ENCODE data around the gene RNF4. TPM values are rescaled to one million over a fixed set of nuclear protein-coding genes. Genes with fewer than 3 reads are reported as not detected.
A peak's percentile ranks its signal among the peaks of the same experiment; 100 is the strongest.

Gene RNF4
- total RNA-seq, 4 donors from 2014 or later: 42.2 to 99.0 (median 50.1) TPM

DNA sequence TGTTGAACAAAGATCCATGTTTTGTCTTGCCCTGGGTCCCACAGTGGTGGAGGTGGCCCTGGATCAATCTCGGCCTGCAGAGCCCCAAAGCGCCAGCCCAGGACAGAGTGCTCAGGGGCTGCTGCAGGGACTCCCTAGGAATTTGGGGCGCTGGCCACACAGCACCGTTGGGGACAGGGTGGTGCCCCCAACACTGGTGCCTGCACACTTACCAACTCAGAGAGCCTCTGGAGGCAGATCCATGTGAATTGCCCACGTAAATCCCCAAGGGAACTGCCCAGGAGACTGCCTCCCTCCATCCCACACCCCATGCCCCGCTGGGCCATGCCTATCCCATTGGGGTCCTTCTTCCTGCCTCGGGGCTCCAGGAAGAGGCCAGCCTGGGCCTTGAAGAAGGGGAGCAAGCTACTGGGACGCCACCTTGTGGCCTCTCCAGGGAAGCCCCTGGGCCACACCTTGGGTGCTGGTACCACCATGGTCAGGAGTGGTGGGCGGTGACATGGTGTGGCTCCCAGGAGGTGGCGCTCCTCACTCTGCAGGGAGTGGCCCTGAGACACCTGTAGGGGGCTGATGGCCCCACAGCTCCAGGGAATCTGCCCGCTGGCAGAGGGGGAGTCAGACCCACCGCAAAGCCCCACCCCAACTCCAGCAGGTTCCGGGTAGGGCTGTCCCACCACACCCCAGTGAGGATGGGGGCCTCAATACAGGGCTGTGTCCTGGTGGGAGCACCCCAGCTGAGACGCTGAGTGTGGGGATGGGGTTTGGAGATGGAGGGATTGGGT, 27.3 kb upstream of the RNF4 start:
- Histone ChIP-seq H3K27ac (no peak overlapping the region), H3K36me3 (no peaks in the 10 kb centered on the region), H3K4me3 (no peak overlapping the region), H3K27me3 (no peaks in the 10 kb centered on the region), H3K9me3 (no peaks in the 10 kb centered on the region), H3K4me1 (no peaks in the 10 kb centered on the region)
- TF ChIP-seq, protein P1, sequence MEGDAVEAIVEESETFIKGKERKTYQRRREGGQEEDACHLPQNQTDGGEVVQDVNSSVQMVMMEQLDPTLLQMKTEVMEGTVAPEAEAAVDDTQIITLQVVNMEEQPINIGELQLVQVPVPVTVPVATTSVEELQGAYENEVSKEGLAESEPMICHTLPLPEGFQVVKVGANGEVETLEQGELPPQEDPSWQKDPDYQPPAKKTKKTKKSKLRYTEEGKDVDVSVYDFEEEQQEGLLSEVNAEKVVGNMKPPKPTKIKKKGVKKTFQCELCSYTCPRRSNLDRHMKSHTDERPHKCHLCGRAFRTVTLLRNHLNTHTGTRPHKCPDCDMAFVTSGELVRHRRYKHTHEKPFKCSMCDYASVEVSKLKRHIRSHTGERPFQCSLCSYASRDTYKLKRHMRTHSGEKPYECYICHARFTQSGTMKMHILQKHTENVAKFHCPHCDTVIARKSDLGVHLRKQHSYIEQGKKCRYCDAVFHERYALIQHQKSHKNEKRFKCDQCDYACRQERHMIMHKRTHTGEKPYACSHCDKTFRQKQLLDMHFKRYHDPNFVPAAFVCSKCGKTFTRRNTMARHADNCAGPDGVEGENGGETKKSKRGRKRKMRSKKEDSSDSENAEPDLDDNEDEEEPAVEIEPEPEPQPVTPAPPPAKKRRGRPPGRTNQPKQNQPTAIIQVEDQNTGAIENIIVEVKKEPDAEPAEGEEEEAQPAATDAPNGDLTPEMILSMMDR (IDR thresholded peaks at IDR 0.05): peak; percentile 72 to 81 (median 77)
- TF ChIP-seq POLR2A (IDR thresholded peaks at IDR 0.05): no peak
- DNase-seq: peak; percentile 75 to 89 (median 77)

DNA sequence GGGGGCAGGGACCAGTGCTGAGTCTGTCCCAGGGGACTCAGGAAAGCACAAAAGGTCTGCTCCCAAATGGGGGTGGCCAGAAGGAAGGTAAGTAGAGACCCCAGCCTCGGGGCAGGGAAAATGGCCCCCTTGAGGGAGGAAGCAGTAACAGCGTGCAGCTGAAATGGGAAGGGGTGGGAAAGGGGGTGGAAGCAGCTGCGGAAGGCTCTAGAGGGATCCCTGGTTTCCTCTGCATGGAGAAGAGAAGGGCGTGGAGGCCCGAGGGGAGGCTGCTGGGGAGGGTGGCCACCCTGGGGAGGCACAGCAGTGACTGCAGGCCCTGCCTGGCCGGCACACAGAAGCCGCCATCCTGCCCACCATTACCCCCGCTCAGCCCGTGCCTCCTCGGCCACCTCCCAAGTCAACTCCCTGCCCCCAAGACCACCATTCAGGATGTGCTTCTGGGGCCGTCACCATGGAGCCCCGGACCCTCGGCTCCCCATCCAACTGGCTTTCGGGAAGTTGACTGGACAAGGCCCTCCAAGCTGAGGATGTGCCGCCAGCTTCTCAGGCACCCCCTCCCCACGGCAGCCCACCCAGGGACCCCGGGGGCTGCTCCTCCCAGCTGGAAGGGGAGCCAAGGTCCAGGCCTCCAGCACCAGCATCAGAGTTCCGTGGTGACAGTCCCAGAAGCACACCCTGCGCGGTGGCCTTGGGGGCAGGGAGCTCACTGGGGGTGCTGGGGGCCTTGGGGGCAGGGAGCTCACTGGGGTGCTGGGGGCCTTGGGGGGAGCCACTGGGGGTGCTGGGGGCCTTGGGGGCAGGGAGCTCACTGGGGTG, 26.5 kb upstream of the RNF4 start:
- Histone ChIP-seq H3K4me3 (no peak overlapping the region), H3K27me3 (no peaks in the 10 kb centered on the region), H3K27ac (no peak overlapping the region), H3K36me3 (no peaks in the 10 kb centered on the region), H3K4me1 (no peaks in the 10 kb centered on the region), H3K9me3 (no peaks in the 10 kb centered on the region)
- no peak for TF ChIP-seq POLR2A (IDR thresholded peaks at IDR 0.05)
- TF ChIP-seq, protein P1 (IDR thresholded peaks at IDR 0.05): no peak
- no peak for DNase-seq

DNA sequence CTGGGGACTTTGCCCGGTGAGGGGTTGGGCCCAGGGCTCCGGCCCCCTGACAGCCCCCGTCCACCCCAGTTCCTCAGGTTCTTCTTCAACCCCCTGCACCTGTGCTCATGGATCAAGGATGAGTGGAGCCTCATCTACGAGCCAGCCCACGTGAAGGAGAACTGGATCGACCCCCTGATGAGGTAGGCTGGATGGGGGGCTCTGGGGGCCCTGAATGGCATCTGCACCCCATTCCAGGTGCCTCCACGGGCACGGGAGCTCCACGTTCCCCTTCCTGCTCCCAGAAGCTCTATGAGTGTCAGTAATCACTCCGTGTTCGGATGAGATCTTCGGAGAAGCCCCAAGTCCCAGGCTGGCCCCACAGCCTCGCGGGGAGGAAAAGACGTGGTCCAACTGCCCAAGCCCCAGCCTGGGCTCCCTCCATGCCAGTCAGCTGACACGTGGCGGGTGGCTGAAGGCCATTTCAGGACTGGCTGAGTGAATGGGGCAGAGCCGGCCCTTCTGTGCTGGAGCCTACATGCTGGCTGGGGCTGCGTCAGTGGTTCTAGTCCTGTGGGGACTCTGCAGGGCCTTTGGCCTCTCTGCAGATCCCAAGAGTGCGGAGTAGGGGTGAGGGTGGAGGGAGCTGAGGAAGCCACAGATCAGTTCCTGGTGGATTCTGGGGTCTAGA, 25.7 kb upstream of the RNF4 start:
- no peak for DNase-seq
- no peak for TF ChIP-seq POLR2A (IDR thresholded peaks at IDR 0.05)
- TF ChIP-seq, protein P1 (IDR thresholded peaks at IDR 0.05): no peak
- Histone ChIP-seq H3K36me3 (no peaks in the 10 kb centered on the region), H3K27me3 (no peaks in the 10 kb centered on the region), H3K4me3 (no peak overlapping the region), H3K9me3 (no peaks in the 10 kb centered on the region), H3K4me1 (no peaks in the 10 kb centered on the region), H3K27ac (no peak overlapping the region)

- no peak overlapping the region for H3K27ac ChIP-seq
- H3K4me3 ChIP-seq: no peak overlapping the region
- H3K4me1 ChIP-seq: no peaks in the 10 kb centered on the region
- no peaks in the 10 kb centered on the region for H3K27me3 ChIP-seq
- no peak for DNase-seq
- TF ChIP-seq, protein P1 (IDR thresholded peaks at IDR 0.05): no peak
- TF ChIP-seq POLR2A (IDR thresholded peaks at IDR 0.05): no peak
- H3K36me3 ChIP-seq: no peaks in the 10 kb centered on the region
- no peaks in the 10 kb centered on the region for H3K9me3 ChIP-seq
Measured at GRCh38 chr4:2443956-2444740, 24.8 kb upstream of the RNF4 start.

- Histone ChIP-seq H3K4me3 (no peak overlapping the region), H3K4me1 (no peaks in the 10 kb centered on the region), H3K27me3 (no peaks in the 10 kb centered on the region), H3K27ac (no peak overlapping the region), H3K36me3 (no peaks in the 10 kb centered on the region), H3K9me3 (no peaks in the 10 kb centered on the region)
- TF ChIP-seq POLR2A (IDR thresholded peaks at IDR 0.05): no peak
- TF ChIP-seq, protein P1 (IDR thresholded peaks at IDR 0.05): no peak
- no peak for DNase-seq
Measured at GRCh38 chr4:2445130-2445529, 23.8 kb upstream of the RNF4 start.

Measured in Peyer's patch (tissue), 4 donors.